Brain microvascular endothelial cell (primary cell): ENCODE results near the gene LOXHD1.

Experiments
- DNase-seq: peaks from one replicate; pipeline ENCODE4 v3.0.0-alpha.2; 2020
- H3K27ac ChIP-seq: fragments of 250-450 bp; sonication (Bioruptor Pico); 2 replicates; pipeline ENCODE4 v1.5.1; 2020; ENCODE audit warnings: mild to moderate bottlenecking, moderate library complexity
- H3K27me3 ChIP-seq: fragments of 250-450 bp; sonication (Bioruptor Pico); replicated peaks from 2 replicates; pipeline ENCODE4 v1.5.1; 2020; ENCODE audit warnings: mild to moderate bottlenecking
- H3K36me3 ChIP-seq: fragments of 250-450 bp; sonication (Bioruptor Pico); replicated peaks from 2 replicates; pipeline ENCODE4 v1.5.1; 2020; ENCODE audit warnings: mild to moderate bottlenecking
- H3K4me3 ChIP-seq: 2 replicates; pipeline ENCODE4 v1.5.1; 2011; ENCODE audit warnings: low read depth, mild to moderate bottlenecking, control low read depth, low read length, moderate library complexity
- CTCF ChIP-seq: IDR thresholded peaks from 2 replicates; pipeline ENCODE4 v1.5.1; 2011; ENCODE audit warnings: low read depth, mild to moderate bottlenecking, moderate library complexity, low read length, control low read depth, inconsistent platforms; ENCODE audit errors: missing control alignments
- in situ Hi-C: cut with HindIII; loops from 2 replicates; pipeline ENCODE4 v1.10.0; 2017; ENCODE audit warnings: low sequenced_read_pairs, low pct_ligation_motif_present

The LOXHD1 gene

DNA sequence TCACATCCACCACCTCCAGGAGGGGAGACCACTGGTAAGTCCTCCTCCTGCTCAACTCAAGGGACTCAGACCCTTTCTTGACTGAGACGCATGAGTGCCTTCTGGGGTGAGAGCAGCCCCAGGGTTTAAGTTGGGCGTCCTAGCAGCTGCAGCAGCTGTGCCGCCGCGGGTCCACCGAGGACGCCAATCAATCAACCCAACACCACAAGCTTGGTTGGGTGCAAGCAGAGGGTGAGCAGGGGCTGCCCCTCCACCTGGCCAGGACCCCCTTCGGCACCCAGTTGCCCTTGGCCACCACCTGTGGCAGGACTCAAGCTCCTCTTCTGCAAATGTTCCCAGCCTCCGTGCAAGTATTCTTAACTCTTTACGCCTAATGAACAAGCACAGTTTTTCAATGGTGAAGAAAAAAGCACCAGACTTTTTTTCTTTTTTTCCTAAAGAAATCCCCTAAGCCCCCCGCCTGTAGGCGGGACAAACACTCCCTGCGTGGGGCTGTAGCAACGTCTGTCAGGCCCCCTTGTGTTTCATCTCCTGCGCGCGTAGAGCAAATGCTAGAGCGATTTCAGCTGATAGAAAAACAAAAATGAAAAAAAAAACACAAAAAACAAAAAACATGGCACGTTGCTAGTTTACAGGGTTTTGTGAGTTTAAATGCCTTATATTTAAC lies 197.1 kb downstream of the LOXHD1 start:
- no peak overlapping the region for H3K27ac ChIP-seq
- in situ Hi-C loops: no loop called here
- H3K36me3 ChIP-seq: no peaks in the 10 kb centered on the region
- TF ChIP-seq CTCF: no peak
- H3K27me3 ChIP-seq: no peaks in the 10 kb centered on the region
- H3K4me3 ChIP-seq: no peak overlapping the region
- no peak for DNase-seq

DNA sequence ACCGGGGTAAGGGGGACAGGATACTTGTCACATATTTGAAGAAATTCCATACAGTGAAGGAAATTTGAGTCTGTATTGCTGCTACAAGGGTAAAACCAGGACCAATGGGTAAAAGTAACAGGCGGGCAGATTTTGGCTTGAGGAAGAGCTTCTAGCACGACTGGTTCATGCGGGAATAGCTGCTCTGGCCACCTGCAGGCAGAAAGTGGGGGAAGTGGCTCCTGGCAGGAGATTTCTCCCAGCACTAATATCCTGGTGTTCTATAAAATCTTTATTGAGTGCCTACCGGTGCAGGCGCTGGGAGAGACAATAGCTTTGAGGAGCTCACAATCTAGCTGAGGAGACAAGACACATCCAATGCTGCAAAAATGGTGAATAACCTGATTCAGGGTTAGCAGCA lies 198.5 kb downstream of the LOXHD1 start:
- Histone ChIP-seq H3K36me3 (no peaks in the 10 kb centered on the region), H3K27ac (no peak overlapping the region), H3K4me3 (no peak overlapping the region), H3K27me3 (no peaks in the 10 kb centered on the region)
- in situ Hi-C loops: no loop called here
- TF ChIP-seq CTCF: no peak
- no peak for DNase-seq

- in situ Hi-C loops: no loop called here
- no peak overlapping the region for H3K27ac ChIP-seq
- no peak for DNase-seq
- H3K27me3 ChIP-seq: no peaks in the 10 kb centered on the region
- H3K4me3 ChIP-seq: no peak overlapping the region
- H3K36me3 ChIP-seq: no peaks in the 10 kb centered on the region
- no peak for TF ChIP-seq CTCF
Observed at GRCh38 chr18:46456691-46457090, 200.3 kb downstream of the LOXHD1 start.

- no peak overlapping the region for H3K4me3 ChIP-seq
- no peak for DNase-seq
- in situ Hi-C loops: no loop called here
- TF ChIP-seq CTCF: no peak
- H3K27ac ChIP-seq: no peak overlapping the region
- no peaks in the 10 kb centered on the region for H3K36me3 ChIP-seq
- no peaks in the 10 kb centered on the region for H3K27me3 ChIP-seq
Observed at GRCh38 chr18:46452820-46453219, 204.2 kb downstream of the LOXHD1 start.

GRCh38 chr18:46449499-46449898 lies 207.5 kb downstream of the LOXHD1 start:
- Histone ChIP-seq H3K27me3 (no peaks in the 10 kb centered on the region), H3K36me3 (no peaks in the 10 kb centered on the region), H3K4me3 (no peak overlapping the region), H3K27ac (no peak overlapping the region)
- DNase-seq: no peak
- in situ Hi-C loops: no loop called here
- no peak for TF ChIP-seq CTCF

DNA sequence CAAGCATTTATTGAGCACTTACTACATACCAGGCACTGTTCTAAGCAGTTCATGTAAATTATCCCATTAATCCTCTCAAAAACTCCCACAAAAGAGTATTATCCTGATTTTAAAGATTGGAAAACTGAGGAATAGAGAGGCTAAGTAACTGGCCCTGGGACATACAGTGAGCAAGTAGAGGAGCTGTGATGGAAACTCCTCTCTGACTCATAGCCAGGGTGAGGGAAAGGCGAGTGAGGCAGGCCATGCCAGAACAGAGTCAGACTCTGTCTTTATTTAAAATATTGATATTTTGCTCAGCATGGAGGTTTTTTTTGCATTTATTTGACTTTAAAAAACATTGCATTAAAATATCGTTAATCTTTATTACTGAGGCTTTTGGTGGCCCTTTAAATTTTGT lies 208.0 kb downstream of the LOXHD1 start:
- no peak for TF ChIP-seq CTCF
- in situ Hi-C loops: no loop called here
- Histone ChIP-seq H3K36me3 (no peaks in the 10 kb centered on the region), H3K27me3 (no peaks in the 10 kb centered on the region), H3K4me3 (no peak overlapping the region), H3K27ac (no peak overlapping the region)
- DNase-seq: no peak
